SK-MEL-5 (cell line): ENCODE data around the gene MYPN. TPM values are rescaled to one million over a fixed set of nuclear protein-coding genes. Genes with fewer than 3 reads are reported as not detected.

Source experiments
- DNase-seq: peaks from one replicate; pipeline ENCODE4 v3.0.0-alpha.2; 2016; ENCODE audit warnings: low read depth, low spot score
- in situ Hi-C: cut with HindIII; loops from 2 replicates; pipeline ENCODE4 v1.10.0; 2016; ENCODE audit warnings: low sequenced_read_pairs, high pct_unique_total_duplicates, low pct_unique_long_range_greater_than_20kb
- total RNA-seq: library from RNA; depleted of rRNA; stranded (reverse); fragments of >200 nt; shearing (Covaris generic); gene quantifications from 2 replicates; pipeline ENCODE4 v1.2.3, GENCODE V29; 2014

MYPN gene
- total RNA-seq, 1 experiment from 2014 or later: 0.13 TPM

DNA sequence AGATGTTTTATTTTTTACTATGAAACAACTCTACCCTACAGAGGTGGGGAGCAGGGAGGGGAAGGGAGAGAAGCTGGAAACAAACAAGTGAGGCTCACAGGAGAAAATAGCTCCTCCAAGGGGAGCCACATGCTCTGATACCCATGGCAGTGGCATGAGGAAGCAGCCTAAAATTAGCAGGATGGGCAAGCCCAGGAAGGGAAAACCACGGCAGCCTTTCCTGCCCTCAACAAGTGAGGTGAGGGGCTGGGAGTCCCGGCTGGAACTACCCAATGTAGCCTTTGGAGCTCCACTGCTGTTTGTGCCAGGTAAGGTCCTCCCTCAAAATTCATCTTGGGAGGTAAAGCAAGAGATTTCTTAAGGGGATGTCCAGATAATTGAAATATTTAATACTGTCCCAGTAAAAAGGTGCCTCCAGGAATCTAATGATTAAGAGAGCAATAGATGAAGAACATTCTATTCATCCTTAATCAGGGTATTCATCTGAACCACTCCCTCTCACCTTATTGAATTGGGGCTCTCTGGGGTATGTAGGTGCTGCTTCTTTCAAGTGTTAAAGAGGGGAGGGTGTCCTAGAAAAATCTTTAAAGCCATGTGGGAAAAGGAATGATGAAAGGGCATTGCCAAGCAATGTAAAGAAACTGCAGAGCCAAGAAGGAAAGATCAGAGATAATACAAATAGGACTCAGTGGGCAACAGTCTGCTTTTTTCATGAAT is 21.4 kb upstream of the MYPN start:
- no peak for DNase-seq
- in situ Hi-C loops: no loop called here

- in situ Hi-C loops: no loop called here
- DNase-seq: no peak
These were observed 20.5 kb upstream of the MYPN start for GRCh38 chr10:68088740-68089139.

GRCh38 chr10:68090586-68090985 is 18.7 kb upstream of the MYPN start:
- in situ Hi-C loops: no loop called here
- no peak for DNase-seq

GRCh38 chr10:68092512-68092911 is 16.8 kb upstream of the MYPN start:
- in situ Hi-C loops: no loop called here
- DNase-seq: no peak

DNA sequence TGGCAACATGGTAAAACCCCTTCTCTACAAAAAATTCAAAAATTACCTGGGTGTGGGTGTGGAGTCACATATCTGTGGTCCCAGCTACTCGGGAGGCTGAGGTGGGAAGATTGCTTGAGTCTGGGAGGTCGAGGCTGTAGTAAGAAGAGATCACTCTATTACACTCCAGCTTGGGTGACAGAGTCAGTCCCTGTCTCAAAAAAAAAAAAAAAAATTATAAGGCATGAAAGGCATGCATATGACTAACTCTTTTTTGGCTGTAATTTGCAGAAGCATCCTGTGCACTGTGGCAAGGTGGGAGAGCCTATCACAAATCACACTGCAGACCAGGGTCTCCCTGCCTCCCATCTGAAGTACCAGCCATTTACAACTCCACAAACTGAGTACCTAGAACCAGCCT is 14.1 kb upstream of the MYPN start:
- in situ Hi-C loops: no loop called here

GRCh38 chr10:68096913-68097516 is 12.3 kb upstream of the MYPN start:
- DNase-seq: no peak
- in situ Hi-C loops: no loop called here

More for the DNA sequence above, 14.1 kb upstream of the MYPN start:
- no peak for DNase-seq

GRCh38 chr10:68099736-68100135 is 9.6 kb upstream of the MYPN start:
- in situ Hi-C loops: no loop called here
- no peak for DNase-seq

DNA sequence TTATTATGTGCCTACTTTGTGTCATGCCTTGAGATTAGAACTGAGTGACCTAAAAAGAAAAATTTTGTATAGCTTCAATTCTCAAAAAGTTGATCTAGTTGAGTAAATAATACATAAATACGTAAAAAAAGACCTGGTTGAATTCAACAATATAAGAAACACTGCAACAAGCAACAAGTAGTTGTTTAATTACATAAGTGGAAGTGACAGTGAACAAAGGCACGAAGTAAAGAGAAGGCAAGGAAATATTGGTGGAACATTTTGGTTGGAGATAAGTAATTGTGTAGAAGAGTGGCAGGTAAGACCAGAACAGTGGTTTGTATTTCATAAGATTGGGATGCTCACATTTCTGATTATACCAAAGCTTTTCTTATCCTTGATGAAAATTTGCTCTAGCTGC is 8.2 kb upstream of the MYPN start:
- in situ Hi-C loops: no loop called here
- no peak for DNase-seq

GRCh38 chr10:68103261-68103878 is 5.9 kb upstream of the MYPN start:
- no peak for DNase-seq
- in situ Hi-C loops: no loop called here

- in situ Hi-C loops: no loop called here
- DNase-seq: no peak
These were observed 5.4 kb upstream of the MYPN start for GRCh38 chr10:68103901-68104300.

GRCh38 chr10:68105820-68106219 is 3.5 kb upstream of the MYPN start:
- in situ Hi-C loops: no loop called here

GRCh38 chr10:68106656-68107055 is 2.6 kb upstream of the MYPN start:
- DNase-seq: peak; percentile 75
- in situ Hi-C loops: no loop called here

More at GRCh38 chr10:68105820-68106219, 3.5 kb upstream of the MYPN start:
- DNase-seq: peak; percentile 70

DNA sequence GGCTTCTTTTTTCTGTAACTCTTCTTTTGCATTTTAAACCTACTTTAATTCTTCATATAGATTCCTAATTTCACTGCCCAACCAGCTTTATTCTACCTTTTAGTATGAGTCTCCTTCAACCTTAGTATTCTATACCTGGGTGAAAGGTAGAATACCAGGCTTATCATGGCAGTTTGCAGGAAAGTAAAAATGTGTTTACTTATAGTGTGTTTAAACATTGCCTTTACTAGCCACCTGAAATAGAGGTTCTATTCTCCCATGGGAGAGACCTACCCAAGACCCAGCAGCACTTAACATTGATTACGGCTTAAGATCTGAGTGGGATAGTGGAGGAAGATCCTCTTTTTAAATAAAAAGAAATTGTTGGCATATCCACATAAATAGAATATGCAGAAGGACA is 1.6 kb upstream of the MYPN start:
- DNase-seq: no peak
- in situ Hi-C loops: no loop called here

DNA sequence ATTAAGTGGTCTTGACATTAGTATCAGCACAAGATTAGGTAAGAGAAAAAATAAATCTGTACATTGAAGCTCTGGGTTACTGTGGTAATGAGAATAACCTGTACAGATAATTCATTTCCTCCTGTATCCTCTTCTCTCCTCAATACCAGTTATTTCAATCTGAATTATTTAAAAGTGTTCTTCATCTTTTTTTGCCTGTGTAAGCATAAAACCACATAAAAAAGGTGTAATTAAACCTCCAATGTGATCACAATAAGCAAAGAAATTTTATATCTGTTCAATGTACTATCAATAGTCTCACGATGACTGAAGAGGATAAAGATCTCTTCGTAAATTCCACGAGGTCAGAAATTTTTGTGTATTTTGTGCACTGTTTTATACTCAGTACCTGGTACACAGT is 1.2 kb upstream of the MYPN start:
- DNase-seq: no peak
- in situ Hi-C loops: no loop called here

- in situ Hi-C loops: no loop called here
- no peak for DNase-seq
These were observed 635 bp upstream of the MYPN start for GRCh38 chr10:68108653-68109052.

- in situ Hi-C loops: no loop called here
These were observed 739 bp downstream of the MYPN start for GRCh38 chr10:68110027-68110426.

GRCh38 chr10:68111584-68111983 is 2.3 kb downstream of the MYPN start:
- in situ Hi-C loops: no loop called here
- no peak for DNase-seq

More at GRCh38 chr10:68110027-68110426, 739 bp downstream of the MYPN start:
- no peak for DNase-seq

DNA sequence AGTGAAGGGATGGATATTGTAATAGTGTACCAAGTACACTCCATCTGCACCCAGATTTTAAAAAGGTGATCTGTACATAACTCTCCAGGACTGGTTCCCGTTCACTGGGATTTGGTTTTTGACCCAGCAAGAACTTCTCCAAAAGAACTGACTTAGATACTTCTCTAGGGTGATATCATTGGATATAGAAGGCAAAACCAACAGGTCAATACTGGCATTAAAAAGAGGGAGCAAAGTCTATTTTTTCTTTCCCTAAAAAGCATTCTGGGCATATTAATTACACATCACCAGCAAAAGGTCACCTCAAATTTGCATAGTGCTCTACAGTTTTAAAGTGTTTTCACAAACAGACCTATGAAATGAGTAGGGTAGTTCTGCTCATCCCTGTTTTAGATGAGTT is 3.5 kb downstream of the MYPN start:
- DNase-seq: no peak

GRCh38 chr10:68118657-68119056 is 9.4 kb downstream of the MYPN start:
- in situ Hi-C loops: no loop called here
- no peak for DNase-seq

More for the DNA sequence above, 3.5 kb downstream of the MYPN start:
- in situ Hi-C loops: no loop called here
